Mononuclear cell (primary cell): ENCODE data around the gene TANGO6. TPM values are rescaled to one million over a fixed set of nuclear protein-coding genes. Genes with fewer than 3 reads are reported as not detected.

Experiments
- H3K27me3 ChIP-seq: 2 replicates; pipeline ENCODE4 v1.6.0; 2011; ENCODE audit warnings: low read length, control low read depth; ENCODE audit not compliant: insufficient read depth
- H3K4me1 ChIP-seq: 2 replicates; pipeline ENCODE4 v1.5.1; 2011; ENCODE audit warnings: mild to moderate bottlenecking, low read length, control low read depth; ENCODE audit not compliant: insufficient read depth
- H3K4me3 ChIP-seq: 2 replicates; pipeline ENCODE4 v1.5.1; 2011; ENCODE audit warnings: mild to moderate bottlenecking, low read length, moderate library complexity
- H3K9me3 ChIP-seq: 2 replicates; pipeline ENCODE4 v1.5.1; 2011; ENCODE audit warnings: low read depth, mild to moderate bottlenecking, control low read depth, low read length
- total RNA-seq: library from RNA; depleted of rRNA; stranded (reverse); fragments of >200 nt; gene quantifications from one replicate; pipeline ENCODE4 v1.2.3, GENCODE V29; 2012

Gene TANGO6
- total RNA-seq, 1 donor = 15.2 TPM

DNA sequence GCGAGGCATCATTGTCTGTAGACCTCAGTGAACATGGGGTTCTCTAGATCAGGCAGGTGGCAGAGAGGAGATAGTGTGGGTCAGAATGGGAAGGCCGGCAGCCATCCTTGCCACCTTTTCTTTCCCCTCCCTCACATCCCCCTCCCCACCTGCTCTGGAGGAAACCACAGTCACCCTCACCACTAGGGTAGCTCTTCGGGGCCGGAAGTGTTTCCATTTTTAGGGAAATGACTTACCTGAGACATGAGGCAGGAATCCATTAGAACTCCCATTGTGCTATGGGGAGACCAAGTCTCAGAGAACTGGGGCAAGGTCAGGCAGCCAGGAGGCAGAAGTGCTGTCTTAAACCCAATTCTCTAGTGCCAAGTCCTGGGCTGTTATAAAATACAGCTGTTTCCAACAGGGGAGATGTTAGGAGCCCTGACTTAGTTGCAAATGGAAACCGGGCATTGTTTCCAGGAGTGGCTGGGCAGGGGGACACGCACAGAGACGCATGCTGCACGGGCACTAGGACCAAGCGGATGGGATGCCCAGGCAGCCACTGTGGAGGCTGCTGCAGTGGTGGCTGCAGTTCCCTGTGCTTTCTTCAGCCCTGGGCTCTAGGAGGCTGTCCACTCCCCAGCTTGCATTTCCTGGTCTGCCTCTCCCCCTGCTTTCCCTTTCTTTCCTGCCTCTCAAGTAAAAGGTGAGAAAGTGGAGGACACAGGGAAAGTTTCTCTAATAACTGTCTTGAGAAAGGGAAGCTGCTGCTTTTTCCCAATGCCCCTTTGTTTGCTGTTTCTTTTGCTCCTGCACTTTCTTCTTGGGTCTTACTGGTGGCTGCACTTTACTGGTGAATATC is 265.0 kb downstream of the TANGO6 start:
- H3K9me3 ChIP-seq = no peaks in the 10 kb centered on the region
- H3K4me1 ChIP-seq = peaks cover 24% of the 10 kb centered on the region
- H3K27me3 ChIP-seq = peaks cover 45% of the 10 kb centered on the region
- H3K4me3 ChIP-seq = no peak overlapping the region

DNA sequence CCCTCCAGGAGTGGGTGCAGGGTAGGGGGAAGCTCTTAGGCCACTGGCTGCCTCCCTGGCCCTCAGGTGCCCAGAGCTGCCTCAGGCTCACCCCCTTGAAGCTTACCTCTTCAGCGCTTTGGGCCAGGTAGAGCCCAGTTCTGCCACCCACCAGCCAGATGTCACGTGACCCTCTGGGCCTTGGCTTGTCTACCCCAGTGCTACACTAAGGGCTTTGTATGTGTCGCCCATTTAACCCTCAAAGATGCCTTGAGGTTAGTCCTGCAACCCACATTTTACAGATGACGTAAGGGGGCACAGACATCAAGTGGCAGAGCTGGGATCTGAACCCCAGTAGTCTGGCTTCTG is 265.5 kb downstream of the TANGO6 start:
- H3K27me3 ChIP-seq = peaks cover 42% of the 10 kb centered on the region
- peaks cover 24% of the 10 kb centered on the region for H3K4me1 ChIP-seq
- no peaks in the 10 kb centered on the region for H3K9me3 ChIP-seq
- H3K4me3 ChIP-seq = no peak overlapping the region

DNA sequence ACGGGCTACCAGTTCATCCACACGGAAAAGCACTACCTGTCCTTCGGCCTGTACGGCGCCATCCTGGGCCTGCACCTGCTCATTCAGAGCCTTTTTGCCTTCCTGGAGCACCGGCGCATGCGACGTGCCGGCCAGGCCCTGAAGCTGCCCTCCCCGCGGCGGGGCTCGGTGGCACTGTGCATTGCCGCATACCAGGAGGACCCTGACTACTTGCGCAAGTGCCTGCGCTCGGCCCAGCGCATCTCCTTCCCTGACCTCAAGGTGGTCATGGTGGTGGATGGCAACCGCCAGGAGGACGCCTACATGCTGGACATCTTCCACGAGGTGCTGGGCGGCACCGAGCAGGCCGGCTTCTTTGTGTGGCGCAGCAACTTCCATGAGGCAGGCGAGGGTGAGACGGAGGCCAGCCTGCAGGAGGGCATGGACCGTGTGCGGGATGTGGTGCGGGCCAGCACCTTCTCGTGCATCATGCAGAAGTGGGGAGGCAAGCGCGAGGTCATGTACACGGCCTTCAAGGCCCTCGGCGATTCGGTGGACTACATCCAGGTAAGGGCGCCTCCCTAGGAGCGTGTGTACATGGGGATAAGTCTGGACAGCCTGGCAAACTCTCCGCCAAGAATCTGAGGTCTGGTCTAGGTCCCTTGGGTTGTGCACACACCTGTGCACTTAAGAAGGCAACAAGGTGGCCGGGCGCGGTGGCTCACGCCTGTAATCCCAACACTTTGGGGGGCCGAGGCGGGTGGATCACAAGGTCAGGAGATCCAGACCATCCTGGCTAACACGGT is 266.3 kb downstream of the TANGO6 start:
- Histone ChIP-seq H3K4me1 (peaks cover 24% of the 10 kb centered on the region), H3K27me3 (peaks cover 38% of the 10 kb centered on the region), H3K9me3 (no peaks in the 10 kb centered on the region), H3K4me3 (no peak overlapping the region)

DNA sequence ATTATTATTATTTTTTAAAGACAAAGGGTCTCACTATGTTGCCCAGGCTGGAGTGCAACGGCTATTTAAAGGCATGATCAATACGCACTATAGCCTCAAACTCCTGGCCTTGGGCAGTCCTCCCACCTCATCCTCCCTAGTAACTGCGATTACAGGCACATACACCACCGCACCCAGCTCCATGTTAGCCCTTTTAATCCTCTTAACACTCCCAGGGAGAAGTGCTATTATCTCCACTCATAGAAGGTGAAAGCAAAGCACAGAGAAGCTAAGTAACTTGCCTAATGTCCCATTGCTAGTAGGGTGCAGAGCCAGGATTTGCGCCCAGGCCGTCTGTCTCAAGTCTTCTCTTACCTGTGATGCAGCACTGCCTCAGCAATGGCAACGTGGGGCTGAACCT is 267.1 kb downstream of the TANGO6 start:
- H3K9me3 ChIP-seq = no peaks in the 10 kb centered on the region
- H3K27me3 ChIP-seq = peaks cover 31% of the 10 kb centered on the region
- no peak overlapping the region for H3K4me3 ChIP-seq
- peaks cover 21% of the 10 kb centered on the region for H3K4me1 ChIP-seq

DNA sequence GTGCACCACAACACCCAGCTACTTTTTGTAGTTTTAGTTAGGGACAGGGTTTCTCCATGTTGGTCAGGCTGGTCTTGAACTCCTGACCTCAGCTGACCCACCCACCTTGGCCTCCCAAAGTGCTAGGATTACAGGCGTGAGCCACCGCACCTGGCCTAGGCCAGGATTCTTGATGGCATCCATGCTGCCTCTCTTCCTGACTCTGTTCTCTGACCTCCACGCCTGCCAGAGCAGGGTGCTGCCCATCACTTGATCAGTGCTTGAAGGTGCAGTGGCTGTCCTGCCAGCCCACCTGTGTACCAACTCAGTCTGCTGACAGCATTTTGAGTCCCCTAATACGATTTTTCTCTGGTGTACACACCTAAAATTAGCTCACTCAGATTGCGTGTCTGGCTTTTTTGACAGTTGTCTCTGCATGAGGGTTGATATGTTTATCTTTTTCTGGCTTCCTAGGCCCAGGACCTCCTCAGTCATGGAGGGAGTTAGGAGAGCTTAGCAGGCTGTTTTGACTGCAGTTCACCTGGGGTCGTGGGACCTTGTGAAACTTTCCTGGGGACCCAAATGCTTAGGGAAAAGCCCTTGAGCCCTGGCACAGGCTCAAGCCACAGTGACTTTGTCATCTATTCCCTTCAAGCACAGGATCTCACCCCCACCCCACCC is 268.0 kb downstream of the TANGO6 start:
- Histone ChIP-seq H3K27me3 (peaks cover 26% of the 10 kb centered on the region), H3K4me1 (peaks cover 14% of the 10 kb centered on the region), H3K9me3 (no peaks in the 10 kb centered on the region), H3K4me3 (no peak overlapping the region)

DNA sequence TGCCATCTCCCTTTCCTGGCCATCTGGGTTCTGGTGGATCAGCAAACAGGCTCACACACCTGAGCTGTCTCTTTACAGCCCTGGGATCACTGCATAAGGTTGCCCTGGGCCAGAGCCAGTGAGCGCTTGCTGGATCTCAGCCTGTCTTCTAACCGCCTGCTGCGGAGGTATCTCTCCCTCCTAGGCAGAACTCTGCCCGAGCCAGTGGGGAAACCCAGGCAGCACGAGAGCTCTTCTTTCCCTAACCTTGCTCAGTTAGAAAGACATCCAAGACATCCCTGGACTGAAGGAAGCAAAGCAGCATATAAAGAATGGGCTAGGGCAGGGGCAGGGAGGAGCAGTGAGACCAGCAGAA is 268.5 kb downstream of the TANGO6 start:
- no peaks in the 10 kb centered on the region for H3K9me3 ChIP-seq
- peaks cover 9% of the 10 kb centered on the region for H3K4me1 ChIP-seq
- H3K4me3 ChIP-seq = no peak overlapping the region
- H3K27me3 ChIP-seq = peaks cover 20% of the 10 kb centered on the region

DNA sequence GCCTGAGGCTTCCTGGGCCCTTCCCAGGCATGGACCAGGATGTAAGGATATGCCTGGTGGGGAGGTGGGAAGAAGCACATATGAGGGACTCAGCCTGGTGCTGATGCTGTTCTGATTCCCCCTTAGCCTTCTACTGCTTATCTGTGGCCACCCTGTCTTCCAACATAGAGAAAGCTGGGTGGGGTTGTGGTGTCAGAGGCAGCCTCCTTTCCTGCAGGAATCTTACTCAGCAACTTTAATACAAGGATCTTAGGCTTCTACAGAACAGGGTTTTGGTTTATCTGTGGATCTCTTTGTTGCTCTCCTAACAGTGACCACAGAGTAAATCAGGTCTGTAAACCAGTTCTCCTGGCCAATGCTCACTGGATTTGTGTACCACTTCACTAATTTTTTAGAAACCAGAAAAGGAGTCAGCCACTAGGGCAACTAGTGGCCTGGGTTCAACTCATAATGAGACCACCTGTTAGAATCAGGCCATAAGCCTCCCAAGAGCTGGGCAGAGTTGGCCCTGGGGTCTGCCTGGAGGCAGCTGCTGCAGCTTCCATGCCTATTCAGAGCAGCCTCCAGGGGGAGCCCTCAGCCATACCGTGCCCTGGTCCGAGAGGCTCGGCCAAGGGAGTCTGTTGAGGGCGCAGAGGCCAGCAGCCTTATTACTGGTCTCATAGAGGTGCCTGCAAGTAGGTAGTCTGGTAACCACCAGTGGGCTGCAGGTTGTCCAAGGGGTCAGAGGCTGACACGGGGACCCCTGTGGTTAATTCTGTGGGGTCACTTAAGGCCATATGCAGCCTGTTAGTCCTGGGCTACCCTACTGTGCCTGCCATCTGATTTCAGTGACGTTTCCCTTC is 269.2 kb downstream of the TANGO6 start:
- Histone ChIP-seq H3K9me3 (no peaks in the 10 kb centered on the region), H3K27me3 (peaks cover 14% of the 10 kb centered on the region), H3K4me3 (no peak overlapping the region), H3K4me1 (peaks cover 2% of the 10 kb centered on the region)

DNA sequence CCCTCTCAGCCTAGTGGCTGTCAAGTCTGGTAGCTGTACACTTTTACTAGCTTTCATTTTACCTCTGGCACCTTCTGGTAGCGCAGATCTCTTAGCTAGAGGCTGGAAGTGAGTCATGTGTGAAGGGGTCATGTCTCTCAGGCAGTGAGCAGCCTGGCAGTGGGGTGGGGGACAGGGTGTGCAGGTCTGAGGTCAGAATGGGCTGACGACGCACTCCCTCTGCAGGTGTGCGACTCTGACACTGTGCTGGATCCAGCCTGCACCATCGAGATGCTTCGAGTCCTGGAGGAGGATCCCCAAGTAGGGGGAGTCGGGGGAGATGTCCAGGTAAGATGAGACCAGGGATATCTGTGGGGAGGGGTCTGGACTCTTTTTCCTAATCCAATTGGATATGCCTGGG is 269.9 kb downstream of the TANGO6 start:
- no peak overlapping the region for H3K4me3 ChIP-seq
- H3K27me3 ChIP-seq = peaks cover 7% of the 10 kb centered on the region
- no peaks in the 10 kb centered on the region for H3K9me3 ChIP-seq
- no peaks in the 10 kb centered on the region for H3K4me1 ChIP-seq

DNA sequence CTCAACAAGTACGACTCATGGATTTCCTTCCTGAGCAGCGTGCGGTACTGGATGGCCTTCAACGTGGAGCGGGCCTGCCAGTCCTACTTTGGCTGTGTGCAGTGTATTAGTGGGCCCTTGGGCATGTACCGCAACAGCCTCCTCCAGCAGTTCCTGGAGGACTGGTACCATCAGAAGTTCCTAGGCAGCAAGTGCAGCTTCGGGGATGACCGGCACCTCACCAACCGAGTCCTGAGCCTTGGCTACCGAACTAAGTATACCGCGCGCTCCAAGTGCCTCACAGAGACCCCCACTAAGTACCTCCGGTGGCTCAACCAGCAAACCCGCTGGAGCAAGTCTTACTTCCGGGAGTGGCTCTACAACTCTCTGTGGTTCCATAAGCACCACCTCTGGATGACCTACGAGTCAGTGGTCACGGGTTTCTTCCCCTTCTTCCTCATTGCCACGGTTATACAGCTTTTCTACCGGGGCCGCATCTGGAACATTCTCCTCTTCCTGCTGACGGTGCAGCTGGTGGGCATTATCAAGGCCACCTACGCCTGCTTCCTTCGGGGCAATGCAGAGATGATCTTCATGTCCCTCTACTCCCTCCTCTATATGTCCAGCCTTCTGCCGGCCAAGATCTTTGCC is 271.1 kb downstream of the TANGO6 start:
- H3K4me3 ChIP-seq = no peak overlapping the region
- no peaks in the 10 kb centered on the region for H3K9me3 ChIP-seq
- H3K4me1 ChIP-seq = no peaks in the 10 kb centered on the region
- H3K27me3 ChIP-seq = no peaks in the 10 kb centered on the region

DNA sequence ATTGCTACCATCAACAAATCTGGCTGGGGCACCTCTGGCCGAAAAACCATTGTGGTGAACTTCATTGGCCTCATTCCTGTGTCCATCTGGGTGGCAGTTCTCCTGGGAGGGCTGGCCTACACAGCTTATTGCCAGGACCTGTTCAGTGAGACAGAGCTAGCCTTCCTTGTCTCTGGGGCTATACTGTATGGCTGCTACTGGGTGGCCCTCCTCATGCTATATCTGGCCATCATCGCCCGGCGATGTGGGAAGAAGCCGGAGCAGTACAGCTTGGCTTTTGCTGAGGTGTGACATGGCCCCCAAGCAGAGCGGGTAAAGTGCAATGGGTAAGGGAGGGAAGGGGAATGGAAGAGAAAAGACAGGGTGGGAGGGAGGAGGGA is 271.6 kb downstream of the TANGO6 start:
- Histone ChIP-seq H3K4me1 (no peaks in the 10 kb centered on the region), H3K9me3 (no peaks in the 10 kb centered on the region), H3K4me3 (no peak overlapping the region), H3K27me3 (no peaks in the 10 kb centered on the region)

DNA sequence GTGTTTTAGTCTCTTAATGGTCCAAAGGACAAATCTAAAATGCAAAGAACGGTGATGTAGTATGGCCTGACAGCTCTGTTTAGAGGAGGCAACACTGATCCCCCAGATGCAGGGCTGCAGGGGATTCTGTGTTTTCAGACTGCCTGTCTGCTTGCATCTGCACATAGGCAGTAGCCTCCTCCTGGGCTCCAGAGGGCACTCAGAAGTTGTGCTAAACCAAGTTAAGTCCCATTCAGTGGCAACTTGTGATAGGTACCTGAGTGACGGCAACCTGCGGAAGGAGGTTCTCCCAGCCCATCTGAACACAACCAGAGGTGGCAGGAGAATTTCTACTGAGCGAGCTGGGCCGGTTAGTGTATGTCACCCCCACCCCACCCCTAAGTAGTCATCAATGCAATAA is 272.0 kb downstream of the TANGO6 start:
- no peak overlapping the region for H3K4me3 ChIP-seq
- no peaks in the 10 kb centered on the region for H3K9me3 ChIP-seq
- no peaks in the 10 kb centered on the region for H3K27me3 ChIP-seq
- H3K4me1 ChIP-seq = no peaks in the 10 kb centered on the region

DNA sequence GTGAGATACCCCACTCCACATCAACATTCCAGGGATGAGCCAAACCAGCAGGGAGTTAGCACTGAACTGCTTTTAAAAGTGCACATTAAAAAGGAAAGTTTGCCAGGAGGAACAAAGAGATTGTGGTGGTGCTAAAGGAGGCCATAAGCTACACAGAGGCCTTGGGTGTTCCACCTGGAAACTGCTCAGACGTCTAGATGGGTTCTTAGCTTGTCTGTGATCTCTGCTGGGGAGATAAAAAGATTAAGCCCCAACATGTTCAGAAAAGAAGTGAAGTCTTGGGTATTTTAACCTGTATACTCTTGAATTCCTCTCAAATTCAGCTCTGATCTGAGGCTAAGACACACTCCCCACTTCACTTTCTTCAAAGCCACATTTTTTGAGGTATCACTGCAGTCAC is 272.5 kb downstream of the TANGO6 start:
- H3K9me3 ChIP-seq = no peaks in the 10 kb centered on the region
- H3K27me3 ChIP-seq = no peaks in the 10 kb centered on the region
- H3K4me3 ChIP-seq = no peak overlapping the region
- H3K4me1 ChIP-seq = no peaks in the 10 kb centered on the region

DNA sequence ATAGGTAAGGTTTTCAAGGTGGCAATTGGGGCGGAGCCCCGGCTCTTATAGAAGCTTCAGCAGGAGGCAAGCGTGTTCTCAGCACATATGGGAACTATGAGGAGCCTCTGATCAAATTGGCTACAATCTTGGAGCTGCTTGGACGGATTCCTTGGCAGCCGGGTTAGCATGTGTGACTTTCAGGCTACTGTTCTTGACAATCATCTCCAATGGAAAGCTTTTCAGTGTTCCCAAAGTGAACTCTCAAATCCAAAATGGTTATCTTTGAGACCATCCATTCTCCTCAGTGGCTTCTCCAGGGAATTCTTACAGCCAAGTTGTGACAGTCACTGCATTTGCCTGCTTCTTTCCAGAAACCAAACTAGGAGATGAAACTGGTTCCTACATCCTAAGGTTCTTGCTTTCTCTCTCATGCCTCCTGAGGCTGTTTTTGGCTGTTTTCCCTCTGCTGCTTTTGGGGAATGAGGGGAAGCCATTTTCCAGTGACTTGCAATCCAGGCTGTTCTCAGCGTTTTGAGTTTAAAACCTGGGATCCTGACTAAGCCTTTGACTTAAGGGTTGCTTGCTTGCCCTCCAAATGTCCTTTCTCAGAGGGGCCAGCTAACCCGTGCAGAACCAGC is 273.0 kb downstream of the TANGO6 start:
- Histone ChIP-seq H3K4me3 (no peak overlapping the region), H3K4me1 (no peaks in the 10 kb centered on the region), H3K27me3 (no peaks in the 10 kb centered on the region), H3K9me3 (no peaks in the 10 kb centered on the region)

DNA sequence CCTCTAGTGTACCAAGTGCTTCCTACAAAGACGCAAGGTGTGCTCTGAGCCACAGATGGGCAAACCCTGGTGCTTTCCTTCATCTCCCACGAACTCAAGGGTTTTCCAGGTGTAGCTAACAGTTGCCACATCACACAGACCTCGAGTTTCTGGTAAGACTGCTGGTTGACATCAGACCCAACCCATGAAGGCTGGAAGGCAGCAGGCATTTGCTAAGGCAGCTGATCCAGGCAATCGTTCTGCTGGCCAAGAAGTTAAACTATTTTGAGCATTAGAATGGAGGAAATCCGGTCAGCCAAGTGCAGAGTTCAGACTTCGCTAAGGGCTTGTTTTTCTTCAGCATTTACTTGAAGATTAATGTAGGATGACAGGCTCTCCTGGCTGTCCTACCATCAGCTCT is 273.6 kb downstream of the TANGO6 start:
- Histone ChIP-seq H3K9me3 (no peaks in the 10 kb centered on the region), H3K4me3 (no peak overlapping the region), H3K4me1 (no peaks in the 10 kb centered on the region), H3K27me3 (no peaks in the 10 kb centered on the region)
